22Rv1 (cell line): ENCODE results near the gene KIR2DL3.
"Not testable (repeated sequence)": the region's sequence is repeated elsewhere in the genome, so short reads cannot be mapped to it uniquely, and the experiment has no call there.

Experiments used
- H3K27ac ChIP-seq: fragments of 450-650 bp; 2 replicates; pipeline ENCODE4 v1.5.1; 2017
- ZFX ChIP-seq: fragments of 450-650 bp; IDR thresholded peaks from 2 replicates; pipeline ENCODE4 v1.6.1; 2017; ENCODE audit warnings: antibody characterized with exemption, borderline replicate concordance
- TF ChIP-seq, protein P1 (sequence below): fragments of 450-650 bp; IDR thresholded peaks from 2 replicates; pipeline ENCODE4 v1.5.1; 2017; ENCODE audit warnings: mild to moderate bottlenecking

The KIR2DL3 gene

DNA sequence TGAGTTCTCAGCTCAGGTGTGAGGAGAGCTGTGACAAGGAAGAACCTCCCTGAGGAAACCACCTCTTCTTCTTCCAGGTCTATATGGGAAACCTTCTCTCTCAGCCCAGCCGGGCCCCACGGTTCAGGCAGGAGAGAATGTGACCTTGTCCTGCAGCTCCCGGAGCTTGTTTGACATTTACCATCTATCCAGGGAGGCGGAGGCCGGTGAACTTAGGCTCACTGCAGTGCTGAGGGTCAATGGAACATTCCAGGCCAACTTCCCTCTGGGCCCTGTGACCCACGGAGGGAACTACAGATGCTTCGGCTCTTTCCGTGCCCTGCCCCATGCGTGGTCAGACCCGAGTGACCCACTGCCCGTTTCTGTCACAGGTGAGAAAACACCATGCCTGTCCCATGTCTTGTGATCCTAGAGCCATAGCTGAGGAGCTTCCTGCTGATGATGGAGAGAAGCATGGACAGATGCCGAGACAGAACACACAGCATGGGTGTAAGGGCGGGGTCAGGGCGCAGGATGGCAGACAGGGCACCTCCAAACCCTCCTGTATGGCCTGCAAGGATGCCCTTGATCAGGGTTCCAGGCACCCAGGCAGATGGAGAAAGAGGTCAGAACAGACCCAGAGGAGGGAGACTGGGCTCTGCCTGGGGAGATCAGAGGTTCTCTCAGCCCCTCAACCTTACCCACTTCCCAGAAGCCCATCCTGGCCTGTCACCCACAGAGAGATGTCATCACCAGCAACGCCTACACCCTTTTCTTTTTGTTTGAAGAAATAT lies 8.7 kb upstream of the KIR2DL3 start:
- TF ChIP-seq, protein P1, sequence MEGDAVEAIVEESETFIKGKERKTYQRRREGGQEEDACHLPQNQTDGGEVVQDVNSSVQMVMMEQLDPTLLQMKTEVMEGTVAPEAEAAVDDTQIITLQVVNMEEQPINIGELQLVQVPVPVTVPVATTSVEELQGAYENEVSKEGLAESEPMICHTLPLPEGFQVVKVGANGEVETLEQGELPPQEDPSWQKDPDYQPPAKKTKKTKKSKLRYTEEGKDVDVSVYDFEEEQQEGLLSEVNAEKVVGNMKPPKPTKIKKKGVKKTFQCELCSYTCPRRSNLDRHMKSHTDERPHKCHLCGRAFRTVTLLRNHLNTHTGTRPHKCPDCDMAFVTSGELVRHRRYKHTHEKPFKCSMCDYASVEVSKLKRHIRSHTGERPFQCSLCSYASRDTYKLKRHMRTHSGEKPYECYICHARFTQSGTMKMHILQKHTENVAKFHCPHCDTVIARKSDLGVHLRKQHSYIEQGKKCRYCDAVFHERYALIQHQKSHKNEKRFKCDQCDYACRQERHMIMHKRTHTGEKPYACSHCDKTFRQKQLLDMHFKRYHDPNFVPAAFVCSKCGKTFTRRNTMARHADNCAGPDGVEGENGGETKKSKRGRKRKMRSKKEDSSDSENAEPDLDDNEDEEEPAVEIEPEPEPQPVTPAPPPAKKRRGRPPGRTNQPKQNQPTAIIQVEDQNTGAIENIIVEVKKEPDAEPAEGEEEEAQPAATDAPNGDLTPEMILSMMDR: no peak
- no peak for TF ChIP-seq ZFX

DNA sequence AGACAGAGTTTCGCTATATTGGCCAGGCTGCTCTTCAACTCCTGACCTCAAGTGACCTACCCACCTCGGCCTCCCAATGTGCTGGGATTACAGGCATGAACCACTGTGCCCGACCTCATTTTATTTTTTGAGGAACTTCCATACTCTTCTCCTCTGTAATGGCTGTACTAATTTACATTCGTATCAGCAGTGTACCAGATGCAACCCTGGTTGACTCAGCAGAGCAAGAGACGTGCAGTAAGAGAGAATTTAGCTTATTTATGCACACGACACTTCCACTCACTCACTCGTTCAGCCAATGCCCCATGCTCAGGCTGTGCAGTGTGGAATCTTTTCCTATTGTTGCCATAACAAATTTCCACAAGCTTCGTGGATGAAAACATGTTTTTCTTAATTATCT lies 7.1 kb upstream of the KIR2DL3 start:
- no peak overlapping the region for H3K27ac ChIP-seq
- TF ChIP-seq, protein P1: no peak
- TF ChIP-seq ZFX: no peak

More for the DNA sequence above, 8.7 kb upstream of the KIR2DL3 start:
- H3K27ac ChIP-seq: no peak overlapping the region

DNA sequence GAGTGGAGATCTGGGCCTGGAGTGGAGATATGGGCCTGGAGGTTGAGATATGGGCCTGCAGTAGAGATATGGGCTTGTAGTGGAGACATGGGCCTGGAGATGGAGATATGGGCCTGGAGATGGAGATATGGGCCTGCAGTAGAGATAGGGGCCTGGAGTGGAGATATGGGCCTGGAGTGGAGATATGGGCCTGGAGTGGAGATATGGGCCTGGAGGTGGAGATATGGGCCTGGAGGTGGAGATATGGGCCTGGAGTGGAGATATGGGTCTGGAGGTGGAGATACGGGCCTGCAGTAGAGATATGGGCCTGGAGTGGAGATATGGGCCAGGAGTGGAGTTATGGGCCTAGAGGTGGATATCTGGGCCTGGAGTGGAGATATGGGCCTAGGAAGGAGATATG lies 402 bp downstream of the KIR2DL3 start:
- H3K27ac ChIP-seq: no peak overlapping the region
- no peak for TF ChIP-seq ZFX
- TF ChIP-seq, protein P1: no peak

DNA sequence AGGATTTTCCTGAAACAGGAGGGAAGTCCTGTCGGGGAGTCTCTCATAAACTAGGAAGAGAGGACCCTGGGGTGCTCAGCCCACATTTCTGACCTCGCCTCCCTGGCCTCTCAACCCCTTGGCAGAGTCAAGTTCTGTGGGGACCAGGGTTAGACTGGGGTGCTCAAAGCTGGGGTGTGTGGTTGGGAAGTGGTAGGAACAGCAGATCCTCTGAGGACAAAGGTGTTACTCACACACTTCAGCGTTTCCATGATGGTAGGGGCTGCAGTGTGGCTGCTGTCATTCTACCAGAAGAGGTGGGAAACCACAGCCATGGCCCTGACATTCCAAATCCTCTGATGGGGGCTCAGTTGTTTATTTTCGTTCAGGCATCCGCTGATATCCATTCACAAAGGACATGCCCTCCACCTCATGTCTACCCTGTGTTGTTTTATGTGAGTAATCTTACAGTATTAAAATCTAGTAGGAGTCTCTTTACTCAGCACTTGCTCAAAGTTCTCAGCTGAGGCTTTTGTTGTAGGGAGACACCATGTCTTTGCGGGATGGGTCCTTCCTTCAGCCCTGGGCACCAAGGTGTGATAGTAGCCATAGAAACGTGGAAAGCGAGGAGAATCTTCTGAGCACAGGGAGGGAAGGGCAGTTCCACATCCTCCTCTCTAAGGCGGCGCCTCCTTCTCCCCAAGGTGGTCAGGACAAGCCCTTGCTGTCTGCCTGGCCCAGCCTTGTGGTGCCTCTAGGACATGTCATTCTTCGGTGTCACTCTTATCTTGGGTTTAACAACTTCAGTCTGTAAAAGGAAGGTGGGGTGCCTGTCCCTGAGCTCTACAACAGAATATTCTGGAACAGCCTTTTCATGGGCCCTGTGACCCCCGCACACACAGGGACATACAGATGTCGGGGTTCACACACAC lies 1.5 kb downstream of the KIR2DL3 start:
- H3K27ac ChIP-seq: no peak overlapping the region

DNA sequence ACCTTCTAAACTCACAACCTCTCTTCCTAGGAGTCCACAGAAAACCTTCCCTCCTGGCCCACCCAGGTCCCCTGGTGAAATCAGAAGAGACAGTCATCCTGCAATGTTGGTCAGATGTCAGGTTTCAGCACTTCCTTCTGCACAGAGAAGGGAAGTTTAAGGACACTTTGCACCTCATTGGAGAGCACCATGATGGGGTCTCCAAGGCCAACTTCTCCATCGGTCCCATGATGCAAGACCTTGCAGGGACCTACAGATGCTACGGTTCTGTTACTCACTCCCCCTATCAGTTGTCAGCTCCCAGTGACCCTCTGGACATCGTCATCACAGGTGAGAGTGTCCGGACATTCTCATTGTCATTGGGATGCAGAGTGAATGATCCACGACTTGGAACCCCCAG lies 3.6 kb downstream of the KIR2DL3 start:
- not testable (repeated sequence) for H3K27ac ChIP-seq

More for the DNA sequence above, 1.5 kb downstream of the KIR2DL3 start:
- TF ChIP-seq, protein P1: no peak
- no peak for TF ChIP-seq ZFX

DNA sequence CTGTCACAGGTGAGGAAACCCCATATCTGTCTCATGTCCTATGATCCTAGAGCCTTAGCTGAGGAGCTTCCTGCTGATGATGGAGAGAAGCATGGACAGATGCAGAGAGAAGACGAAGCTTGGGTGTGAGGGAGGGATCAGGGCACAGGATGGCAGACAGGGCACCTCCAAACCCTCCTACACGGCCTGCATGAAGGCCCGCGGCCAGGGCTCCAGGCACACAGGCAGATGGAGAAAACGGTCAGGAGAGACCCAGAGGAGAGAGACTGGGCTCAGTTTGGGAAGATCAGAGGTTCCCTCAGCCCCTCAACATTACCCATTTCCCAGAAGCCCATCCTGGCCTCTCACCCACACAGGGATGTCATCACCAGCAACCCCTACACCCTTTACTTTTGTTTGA lies 5.8 kb downstream of the KIR2DL3 start:
- not testable (repeated sequence) for H3K27ac ChIP-seq

DNA sequence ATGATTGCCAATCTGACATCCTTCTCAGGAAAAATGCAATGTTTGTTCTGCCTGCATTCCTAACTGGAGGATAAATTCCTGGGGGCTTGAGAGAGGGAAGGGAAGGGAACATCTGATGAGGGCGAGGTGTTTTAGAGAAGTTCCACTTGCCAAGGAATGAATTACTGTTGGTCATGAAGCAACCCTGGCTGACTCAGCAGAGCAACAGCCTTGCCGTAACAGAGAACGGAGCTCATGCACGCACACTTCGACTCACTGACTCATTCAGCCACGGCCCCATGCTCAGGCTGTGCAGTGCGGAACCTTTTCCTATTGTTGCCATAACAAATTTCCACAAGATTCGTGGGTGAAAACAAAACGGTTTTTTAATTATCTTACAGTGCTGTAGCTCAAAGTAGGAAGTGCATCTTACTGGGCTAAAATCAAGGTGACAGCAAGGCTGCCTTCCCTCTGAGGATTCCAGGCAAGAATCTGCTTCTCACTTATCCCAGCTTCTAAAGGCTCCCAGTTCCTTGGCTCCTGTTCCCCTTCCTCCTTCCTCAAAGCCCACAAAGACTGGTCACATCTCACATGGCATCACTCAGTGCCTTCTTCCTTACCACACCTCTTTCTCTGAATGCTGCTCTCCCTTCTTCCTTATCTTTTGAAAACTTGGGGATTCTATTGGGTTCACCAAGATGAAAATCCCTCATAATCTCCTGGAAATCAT lies 9.5 kb downstream of the KIR2DL3 start:
- H3K27ac ChIP-seq: not testable (repeated sequence)

DNA sequence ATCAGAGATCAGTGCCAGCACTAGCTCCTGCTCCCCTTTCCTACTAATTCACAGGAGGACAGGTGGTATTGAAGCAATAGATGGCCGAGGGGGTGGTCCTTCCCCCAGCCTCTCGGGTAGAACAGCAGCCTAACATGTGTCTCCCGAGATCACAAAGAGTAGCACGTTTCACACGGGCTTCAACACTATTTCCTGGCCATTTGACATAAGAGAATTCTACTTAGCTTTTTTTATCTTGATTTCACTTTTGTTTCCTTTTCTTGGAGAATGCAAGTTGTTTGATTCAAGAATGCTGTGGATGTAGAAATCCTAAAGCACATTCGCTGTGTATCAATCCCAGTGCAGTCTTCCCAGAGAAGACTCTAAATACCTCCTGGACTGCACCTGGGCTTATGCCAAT lies 12.0 kb downstream of the KIR2DL3 start:
- not testable (repeated sequence) for H3K27ac ChIP-seq

DNA sequence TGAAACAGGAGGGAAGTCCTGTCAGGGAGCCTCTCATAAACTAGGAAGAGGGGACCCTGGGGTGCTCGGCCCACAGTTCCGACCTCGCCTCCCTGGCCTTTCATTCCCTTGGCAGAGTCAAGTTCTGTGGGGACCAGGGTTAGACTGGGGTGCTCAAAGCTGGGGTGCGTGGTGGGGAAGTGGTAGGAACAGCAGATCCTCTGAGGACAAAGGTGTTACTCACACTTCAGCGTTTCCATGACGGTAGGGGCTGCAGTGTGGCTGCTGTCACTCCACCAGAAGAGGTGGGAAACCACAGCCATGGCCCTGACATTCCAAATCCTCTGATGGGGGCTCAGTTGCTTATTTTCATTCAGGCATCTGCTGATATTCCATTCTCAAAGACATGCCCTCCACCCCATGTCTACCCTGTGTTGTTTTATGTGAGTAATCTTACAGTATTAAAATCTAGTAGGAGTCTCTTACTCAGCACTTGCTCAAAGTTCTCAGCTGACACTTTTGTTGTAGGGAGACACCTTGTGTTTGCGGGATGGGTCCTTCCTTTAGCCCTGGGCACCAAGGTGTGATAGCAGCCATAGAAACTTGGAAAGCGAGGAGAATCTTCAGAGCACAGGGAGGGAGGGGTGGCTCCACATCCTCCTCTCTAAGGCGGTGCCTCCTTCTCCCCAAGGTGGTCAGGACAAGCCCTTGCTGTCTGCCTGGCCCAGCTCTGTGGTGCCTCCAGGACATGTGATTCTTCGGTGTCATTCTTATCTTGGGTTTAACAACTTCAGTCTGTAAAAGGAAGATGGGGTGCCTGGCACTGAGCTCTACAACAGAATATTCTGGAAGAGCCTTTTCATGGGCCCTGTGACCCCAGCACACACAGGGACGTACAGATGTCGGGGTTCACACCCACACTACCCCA lies 18.1 kb downstream of the KIR2DL3 start:
- not testable (repeated sequence) for H3K27ac ChIP-seq

DNA sequence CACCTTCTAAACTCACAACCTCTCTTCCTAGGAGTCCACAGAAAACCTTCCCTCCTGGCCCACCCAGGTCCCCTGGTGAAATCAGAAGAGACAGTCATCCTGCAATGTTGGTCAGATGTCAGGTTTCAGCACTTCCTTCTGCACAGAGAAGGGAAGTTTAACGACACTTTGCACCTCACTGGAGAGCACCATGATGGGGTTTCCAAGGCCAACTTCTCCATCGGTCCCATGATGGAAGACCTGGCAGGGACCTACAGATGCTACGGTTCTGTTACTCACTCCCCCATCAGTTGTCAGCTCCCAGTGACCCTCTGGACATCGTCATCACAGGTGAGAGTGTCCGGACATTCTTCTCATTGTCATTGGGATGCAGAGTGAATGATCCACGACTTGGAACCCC lies 20.3 kb downstream of the KIR2DL3 start:
- not testable (repeated sequence) for H3K27ac ChIP-seq

DNA sequence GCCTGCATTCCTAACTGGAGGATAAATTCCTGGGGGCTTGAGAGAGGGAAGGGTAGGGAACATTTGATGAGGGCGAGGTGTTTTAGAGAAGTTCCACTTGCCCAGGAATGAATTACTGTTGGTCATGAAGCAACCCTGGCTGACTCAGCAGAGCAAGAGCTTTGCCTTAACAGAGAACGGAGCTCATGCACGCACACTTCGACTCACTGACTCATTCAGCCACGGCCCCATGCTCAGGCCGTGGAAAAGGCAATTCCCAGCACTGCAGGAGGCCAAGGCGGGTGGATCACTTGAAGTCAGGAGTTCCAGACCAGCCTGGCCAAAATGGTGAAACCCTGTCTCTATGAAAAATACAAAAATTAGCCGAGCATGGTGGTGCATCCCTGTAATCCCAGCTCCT lies 25.9 kb downstream of the KIR2DL3 start:
- not testable (repeated sequence) for H3K27ac ChIP-seq

DNA sequence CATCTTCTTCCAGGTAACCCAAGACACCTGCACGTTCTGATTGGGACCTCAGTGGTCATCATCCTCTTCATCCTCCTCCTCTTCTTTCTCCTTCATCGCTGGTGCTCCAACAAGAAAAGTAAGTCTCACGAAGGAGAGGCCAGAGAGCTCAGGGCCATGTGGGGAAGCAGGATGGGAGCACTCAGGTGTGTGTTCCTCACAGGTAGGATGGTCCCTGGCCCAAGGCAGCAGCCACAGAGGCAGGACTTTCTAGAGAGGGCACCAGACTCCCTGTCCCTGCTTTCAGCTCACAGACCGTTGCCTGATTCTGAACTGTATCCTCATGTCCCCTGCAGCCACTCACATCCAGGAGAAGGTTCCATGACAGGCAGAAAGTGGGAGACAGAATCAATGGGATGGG lies 28.2 kb downstream of the KIR2DL3 start:
- not testable (repeated sequence) for H3K27ac ChIP-seq

DNA sequence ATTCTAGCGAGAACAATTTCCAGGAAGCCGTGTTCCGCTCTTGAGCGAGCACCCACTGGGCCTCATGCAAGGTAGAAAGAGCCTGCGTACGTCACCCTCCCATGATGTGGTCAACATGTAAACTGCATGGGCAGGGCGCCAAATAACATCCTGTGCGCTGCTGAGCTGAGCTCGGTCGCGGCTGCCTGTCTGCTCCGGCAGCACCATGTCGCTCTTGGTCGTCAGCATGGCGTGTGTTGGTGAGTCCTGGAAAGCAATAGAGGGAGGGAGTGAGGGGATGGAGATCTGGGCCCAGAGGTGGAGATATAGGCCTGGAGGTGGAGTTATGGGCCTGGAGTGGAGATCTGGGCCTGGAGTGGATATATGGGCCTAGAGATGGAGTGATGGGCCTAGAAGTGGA lies 31.3 kb downstream of the KIR2DL3 start, which contains the start of gene KIR2DL1:
Gene KIR2DL1, plus strand, starts transcription at position 148 of the 400 bp plus-strand sequence. Its CDS starts 58 bp downstream, at position 206.
- not testable (repeated sequence) for H3K27ac ChIP-seq

DNA sequence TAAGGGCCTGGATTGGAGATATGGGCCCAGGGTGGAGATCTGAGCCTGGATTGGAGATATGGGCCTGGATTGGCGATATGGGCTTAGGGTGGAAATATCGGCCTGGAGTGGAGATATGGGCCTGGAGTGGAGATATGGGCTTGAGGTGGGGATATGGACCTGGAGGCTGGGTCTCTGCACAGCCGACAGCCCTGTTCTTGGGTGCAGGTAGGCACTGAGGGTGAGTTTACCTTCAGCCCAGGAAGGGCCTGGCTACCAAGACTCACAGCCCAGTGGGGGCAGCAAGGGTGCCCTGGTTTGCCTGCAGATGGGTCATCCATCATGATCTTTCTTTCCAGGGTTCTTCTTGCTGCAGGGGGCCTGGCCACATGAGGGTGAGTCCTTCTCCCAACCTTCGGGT lies 32.2 kb downstream of the KIR2DL3 start:
- H3K27ac ChIP-seq: not testable (repeated sequence)
